Effector memory CD4-positive, alpha-beta T cell (primary cell): ENCODE data around the gene EPHB2.
"Not testable (repeated sequence)": the region's sequence is repeated elsewhere in the genome, so short reads cannot be mapped to it uniquely, and the experiment has no call there.

Experiments used
- DNase-seq, 3 donors: peaks; one replicate each; pipeline ENCODE4 v3.0.0-alpha.2; 2020
- H3K27ac ChIP-seq: 2 replicates; pipeline ENCODE4 v1.7.0; 2013; ENCODE audit warnings: mild to moderate bottlenecking, low read length, moderate library complexity; ENCODE audit not compliant: insufficient read depth, poor library complexity, severe bottlenecking
- H3K27me3 ChIP-seq: replicated peaks from 2 replicates; pipeline ENCODE4 v1.7.0; 2013; ENCODE audit warnings: mild to moderate bottlenecking, low read length; ENCODE audit not compliant: insufficient read depth, control insufficient read depth, poor library complexity, severe bottlenecking
- H3K36me3 ChIP-seq: 2 replicates; pipeline ENCODE4 v1.7.0; 2013; ENCODE audit warnings: mild to moderate bottlenecking, low read length, moderate library complexity; ENCODE audit not compliant: control insufficient read depth, insufficient read depth
- H3K4me1 ChIP-seq: 2 replicates; pipeline ENCODE4 v1.7.0; 2013; ENCODE audit warnings: low read length, mild to moderate bottlenecking; ENCODE audit not compliant: control insufficient read depth, insufficient read depth, poor library complexity, severe bottlenecking
- H3K4me3 ChIP-seq: 2 replicates; pipeline ENCODE4 v1.7.0; 2013; ENCODE audit warnings: low read length, low read depth, mild to moderate bottlenecking; ENCODE audit not compliant: insufficient read depth, poor library complexity, severe bottlenecking
- H3K9me3 ChIP-seq: 2 replicates; pipeline ENCODE4 v1.7.0; 2013; ENCODE audit warnings: mild to moderate bottlenecking, low read length, moderate library complexity; ENCODE audit not compliant: control insufficient read depth
- total RNA-seq, 3 donors: gene quantifications; one replicate each; lab custom pipeline; 2026; lab: John Stamatoyannopoulos, UW

The EPHB2 gene
- 0 to 0.09 (median 0) reads per million in 3 donors for total RNA-seq

DNA sequence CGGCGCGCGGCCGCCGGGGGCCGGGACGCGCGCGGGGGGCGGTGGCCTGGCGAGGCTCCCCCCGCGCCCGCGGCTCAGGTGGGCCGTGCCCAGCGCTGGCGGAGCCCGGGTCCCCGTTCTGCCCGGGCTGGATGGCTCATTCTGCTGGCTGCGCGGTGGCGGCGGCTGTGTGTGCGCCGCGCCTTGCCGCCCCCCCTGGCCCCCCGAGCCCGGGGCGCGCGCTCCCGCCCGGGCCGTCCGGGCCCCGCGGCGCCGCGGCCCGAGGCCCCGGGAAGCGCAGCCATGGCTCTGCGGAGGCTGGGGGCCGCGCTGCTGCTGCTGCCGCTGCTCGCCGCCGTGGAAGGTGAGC, at the start of gene EPHB2:
Gene EPHB2 (plus strand): TSS at position 139 of the 349 bp plus-strand sequence. CDS start 144 bp downstream, at position 283.
- no peaks in the 10 kb centered on the region for H3K9me3 ChIP-seq
- peaks cover 14% of the 10 kb centered on the region for H3K27me3 ChIP-seq
- no peak within 1 kb of the TSS for H3K27ac ChIP-seq
- H3K36me3 ChIP-seq: no peaks in the 10 kb centered on the region
- H3K4me1 ChIP-seq: no peaks in the 10 kb centered on the region
- no peak within 1 kb of the TSS for H3K4me3 ChIP-seq
- DNase-seq: no peak

DNA sequence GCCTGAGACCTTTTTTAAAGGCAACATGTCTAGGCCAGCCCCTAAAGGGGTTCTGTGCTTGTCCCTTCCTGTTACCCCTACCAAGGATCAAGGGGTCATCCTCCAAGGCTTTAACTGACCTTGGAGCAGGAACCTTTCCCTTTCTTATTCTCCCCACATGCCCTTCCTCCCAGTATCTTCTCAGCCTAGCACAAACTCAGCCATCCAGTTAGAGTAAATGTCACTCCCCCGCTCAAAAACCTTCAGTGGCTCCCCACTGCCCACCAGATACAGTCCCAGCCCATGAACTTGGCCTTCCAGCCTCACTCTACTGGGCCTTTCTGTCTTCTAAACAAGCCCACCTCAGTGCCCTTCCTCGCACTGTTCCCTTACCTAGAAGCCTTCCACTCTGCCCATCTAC, 48.8 kb upstream of the EPHB2 start:
- DNase-seq: no peak
- Histone ChIP-seq H3K4me3 (no peak overlapping the region), H3K27me3 (no peaks in the 10 kb centered on the region), H3K9me3 (no peaks in the 10 kb centered on the region), H3K4me1 (no peaks in the 10 kb centered on the region), H3K36me3 (no peaks in the 10 kb centered on the region), H3K27ac (no peak overlapping the region)

DNA sequence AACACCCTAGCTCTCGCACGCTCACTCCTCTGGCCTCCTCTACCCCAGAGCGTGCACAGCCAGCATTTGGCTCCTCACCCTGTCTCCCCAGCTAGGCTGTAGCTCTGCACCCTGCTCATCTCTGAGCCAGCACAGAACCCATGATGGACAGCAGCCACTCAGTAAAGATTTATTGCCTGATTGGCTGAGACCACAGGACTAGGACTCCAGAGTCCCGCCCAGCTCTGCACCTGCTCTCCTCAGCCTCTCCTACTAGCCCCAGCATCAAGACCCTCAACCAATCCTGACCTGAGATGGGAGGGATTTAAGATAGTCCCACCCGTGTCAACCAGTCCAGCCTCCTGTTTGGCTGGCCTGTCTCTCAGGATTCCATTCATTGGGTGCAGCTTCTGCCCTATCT, 48.3 kb upstream of the EPHB2 start:
- no peaks in the 10 kb centered on the region for H3K4me1 ChIP-seq
- no peak overlapping the region for H3K4me3 ChIP-seq
- no peak overlapping the region for H3K27ac ChIP-seq
- no peaks in the 10 kb centered on the region for H3K27me3 ChIP-seq
- no peaks in the 10 kb centered on the region for H3K9me3 ChIP-seq
- H3K36me3 ChIP-seq: no peaks in the 10 kb centered on the region
- no peak for DNase-seq

DNA sequence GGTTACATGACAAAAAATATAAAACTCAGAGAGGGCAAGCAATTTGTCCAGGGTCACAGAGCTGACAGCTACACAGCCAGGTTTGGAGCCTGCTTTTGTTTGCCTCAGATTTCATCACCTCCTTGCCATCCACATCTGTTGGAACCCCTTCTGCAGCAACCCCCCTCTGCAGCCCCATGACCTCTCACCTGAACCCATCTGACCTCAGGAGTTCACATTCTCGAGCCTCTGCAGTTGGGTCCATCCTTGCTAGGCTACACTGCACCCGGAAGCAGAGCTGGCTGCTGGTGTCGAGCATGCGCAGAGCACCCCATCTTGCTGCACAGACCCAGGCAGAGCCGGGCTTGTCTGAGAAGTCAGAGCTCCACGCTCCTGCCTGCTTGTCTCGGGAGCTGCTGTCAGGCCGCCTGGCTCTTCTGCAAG, 47.6 kb upstream of the EPHB2 start:
- H3K27me3 ChIP-seq: no peaks in the 10 kb centered on the region
- DNase-seq: no peak

DNA sequence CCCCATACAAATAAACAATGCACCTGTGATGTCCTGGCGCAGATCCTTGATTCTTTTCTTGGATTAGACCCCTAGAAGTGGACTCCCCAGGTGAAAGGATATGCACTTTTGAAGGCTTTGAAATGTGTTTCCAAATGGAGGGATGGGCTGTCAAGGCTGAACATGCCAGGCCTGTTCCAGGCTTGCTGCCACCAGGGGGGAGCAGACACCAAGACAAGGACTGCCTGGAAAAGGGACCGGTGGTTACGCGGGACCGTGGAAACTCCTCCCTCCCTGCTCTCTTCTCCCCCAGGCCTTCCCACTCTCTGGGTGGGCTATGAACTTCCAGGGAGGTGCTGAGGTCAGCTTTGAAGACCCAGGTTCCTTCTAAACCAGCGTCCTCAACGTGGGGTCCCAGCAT, 44.9 kb upstream of the EPHB2 start:
- no peak for DNase-seq
- Histone ChIP-seq H3K9me3 (no peaks in the 10 kb centered on the region), H3K27me3 (no peaks in the 10 kb centered on the region), H3K27ac (no peak overlapping the region), H3K4me1 (no peaks in the 10 kb centered on the region), H3K4me3 (no peak overlapping the region), H3K36me3 (no peaks in the 10 kb centered on the region)

More for the DNA sequence above, 47.6 kb upstream of the EPHB2 start:
- H3K27ac ChIP-seq: no peak overlapping the region
- H3K4me1 ChIP-seq: no peaks in the 10 kb centered on the region
- H3K9me3 ChIP-seq: no peaks in the 10 kb centered on the region
- H3K4me3 ChIP-seq: no peak overlapping the region
- H3K36me3 ChIP-seq: no peaks in the 10 kb centered on the region

DNA sequence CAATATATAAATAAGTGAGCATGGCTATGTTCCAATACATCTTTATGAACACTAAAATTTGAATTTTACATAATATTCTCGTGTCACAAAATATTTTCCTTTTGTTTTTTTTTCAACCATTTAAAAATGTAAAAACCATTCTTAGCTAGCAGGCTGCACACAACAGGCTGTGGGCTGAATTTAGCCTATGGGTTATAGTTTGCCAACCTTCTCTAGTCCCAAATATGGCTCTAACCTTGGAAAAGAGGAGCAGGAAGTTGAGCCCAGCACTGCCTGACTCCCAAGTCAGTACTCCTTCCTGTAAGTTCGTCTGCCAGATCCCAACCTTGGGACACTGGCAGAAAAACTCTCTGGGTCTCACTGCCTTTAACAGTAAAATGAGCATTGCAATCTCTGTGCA, 44.2 kb upstream of the EPHB2 start:
- H3K27ac ChIP-seq: no peak overlapping the region
- no peak for DNase-seq
- no peaks in the 10 kb centered on the region for H3K36me3 ChIP-seq
- H3K4me3 ChIP-seq: no peak overlapping the region
- no peaks in the 10 kb centered on the region for H3K27me3 ChIP-seq
- no peaks in the 10 kb centered on the region for H3K9me3 ChIP-seq
- H3K4me1 ChIP-seq: no peaks in the 10 kb centered on the region

DNA sequence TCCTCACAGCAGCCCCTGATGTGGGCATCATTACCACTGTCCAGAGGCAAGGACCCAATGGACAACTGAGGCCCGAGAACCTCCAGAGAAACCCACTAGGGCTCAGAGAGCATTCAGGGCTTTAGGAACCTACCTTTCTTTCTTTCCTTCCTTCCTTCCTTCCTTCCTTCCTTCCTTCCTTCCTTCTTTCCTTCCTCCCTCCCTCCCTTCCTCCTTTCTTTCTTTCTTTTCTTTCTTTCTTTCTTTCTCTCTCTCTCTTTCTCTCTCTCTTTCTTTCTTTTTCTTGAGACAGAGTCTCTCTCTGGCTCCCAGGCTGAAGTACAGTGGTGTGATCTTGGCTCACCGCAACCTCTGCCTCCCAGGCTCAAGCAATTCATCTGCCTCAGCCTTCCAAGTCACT, 41.8 kb upstream of the EPHB2 start:
- not testable (repeated sequence) for H3K27me3 ChIP-seq, H3K27ac ChIP-seq, H3K4me1 ChIP-seq, H3K9me3 ChIP-seq, H3K36me3 ChIP-seq, H3K4me3 ChIP-seq, DNase-seq

DNA sequence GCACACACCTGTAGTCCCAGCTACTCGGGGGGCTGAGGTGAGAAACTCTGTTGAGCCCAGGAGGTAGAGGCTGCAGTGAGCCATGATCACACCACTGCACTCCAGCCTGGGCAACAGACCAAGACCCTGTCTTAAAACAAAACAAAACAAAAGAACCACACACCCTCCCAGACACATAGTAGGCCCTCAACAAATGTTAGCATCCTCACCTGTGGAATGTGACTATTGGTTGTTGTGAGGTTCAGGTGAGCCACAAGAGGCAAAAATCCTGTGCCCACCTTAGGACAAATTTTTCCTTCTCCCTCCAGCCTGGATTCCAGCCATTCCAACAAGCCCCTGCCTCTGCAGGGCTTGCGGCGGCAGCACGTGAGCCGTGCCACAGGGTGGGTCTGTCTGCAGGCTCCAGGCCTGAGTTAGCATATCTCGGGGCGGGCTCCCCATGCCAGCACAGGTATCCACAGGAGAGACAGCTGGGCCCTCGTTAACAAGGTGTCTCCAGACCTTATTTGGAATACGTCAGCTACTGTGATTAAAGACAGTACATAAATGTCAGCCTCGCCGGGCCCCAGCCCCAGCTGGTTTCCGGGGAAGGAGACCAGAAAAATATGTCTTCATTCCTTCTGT, 40.2 kb upstream of the EPHB2 start:
- peaks cover 9% of the 10 kb centered on the region for H3K27me3 ChIP-seq
- H3K27ac ChIP-seq: no peak overlapping the region
- H3K4me3 ChIP-seq: no peak overlapping the region
- no peaks in the 10 kb centered on the region for H3K9me3 ChIP-seq
- DNase-seq: no peak
- no peaks in the 10 kb centered on the region for H3K4me1 ChIP-seq
- H3K36me3 ChIP-seq: no peaks in the 10 kb centered on the region

DNA sequence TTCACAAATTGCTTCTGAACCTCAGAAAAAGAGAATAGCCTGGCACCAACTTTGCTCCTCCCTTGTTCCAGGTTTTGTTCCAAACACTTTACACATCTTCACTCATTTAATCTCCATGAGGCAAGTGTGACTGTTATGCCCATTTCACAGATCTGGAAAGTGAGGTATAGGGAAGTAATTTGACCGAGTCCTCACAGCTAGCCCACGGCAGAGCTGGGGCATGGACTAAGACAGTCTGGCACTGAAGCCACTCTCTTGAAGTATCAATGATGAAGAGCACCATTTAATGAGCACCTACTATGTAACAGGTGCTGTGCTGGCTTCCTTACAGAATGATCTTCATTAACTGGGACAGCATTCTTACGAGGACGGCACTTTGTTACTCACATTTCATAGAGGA, 38.6 kb upstream of the EPHB2 start:
- H3K9me3 ChIP-seq: no peaks in the 10 kb centered on the region
- H3K4me1 ChIP-seq: no peaks in the 10 kb centered on the region
- H3K36me3 ChIP-seq: no peaks in the 10 kb centered on the region
- H3K4me3 ChIP-seq: no peak overlapping the region
- no peak overlapping the region for H3K27ac ChIP-seq
- peaks cover 9% of the 10 kb centered on the region for H3K27me3 ChIP-seq
- DNase-seq: no peak

DNA sequence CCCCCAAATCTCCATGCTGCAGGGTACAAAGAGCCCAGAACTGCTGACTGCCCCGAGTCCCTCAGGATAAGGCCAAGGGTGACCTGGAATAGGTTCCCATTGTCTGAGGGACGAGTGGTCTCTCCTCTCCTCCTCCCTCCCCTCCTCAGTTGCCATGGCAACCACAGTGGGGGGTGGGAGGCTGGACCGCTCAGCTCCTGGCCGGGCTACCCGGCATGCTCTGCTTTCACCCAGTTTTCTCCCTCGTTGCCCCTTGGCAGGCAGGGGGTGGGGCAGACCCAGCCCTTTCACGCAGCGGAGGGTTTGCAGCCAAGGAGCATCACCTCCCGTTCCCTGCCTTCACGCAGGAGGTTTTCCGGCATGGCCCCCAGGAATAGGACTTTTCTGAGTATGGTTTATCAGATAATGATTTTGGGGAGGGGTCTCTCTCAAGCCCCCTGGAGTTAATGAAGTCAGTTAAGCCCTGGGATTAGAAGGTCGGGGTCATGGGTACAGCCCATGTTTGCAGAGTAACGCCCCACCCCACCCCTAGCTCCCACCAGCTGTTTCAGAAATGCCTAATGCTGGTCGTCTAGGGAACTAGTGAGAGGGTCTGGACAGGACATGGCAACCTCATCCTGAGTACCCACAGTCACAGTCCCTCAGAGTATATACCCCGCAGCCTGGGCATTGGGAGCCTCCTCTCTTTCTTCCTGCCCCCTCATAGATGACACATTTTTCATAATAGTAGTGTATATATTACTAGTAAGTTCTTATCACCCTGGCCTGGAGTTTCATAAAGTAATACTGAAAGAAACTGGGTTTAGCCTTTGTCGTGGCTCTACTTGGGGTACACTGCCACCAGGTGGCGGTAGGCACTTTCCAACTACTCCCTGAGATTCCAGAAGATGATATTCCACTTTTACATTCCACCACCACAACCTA, 36.9 kb upstream of the EPHB2 start:
- no peaks in the 10 kb centered on the region for H3K9me3 ChIP-seq
- DNase-seq: no peak
- no peak overlapping the region for H3K27ac ChIP-seq
- no peaks in the 10 kb centered on the region for H3K36me3 ChIP-seq
- H3K27me3 ChIP-seq: peaks cover 9% of the 10 kb centered on the region
- H3K4me1 ChIP-seq: no peaks in the 10 kb centered on the region
- H3K4me3 ChIP-seq: no peak overlapping the region
